H1 (cell line): Measurements from ENCODE around the gene ZNF500. TPM values are rescaled to one million over a fixed set of nuclear protein-coding genes. Genes with fewer than 3 reads are reported as not detected.

ENCODE experiments used
- CTCF ChIA-PET: fragments of 300-600 bp; sonication (Branson Sonifier 250); formaldehyde crosslinking; loops from one replicate; lab custom pipeline; 2021; ENCODE audit not compliant: partially characterized antibody; lab: Charles Lee
- POLR2A ChIA-PET: fragments of 300-600 bp; sonication (Branson Sonifier 250); formaldehyde crosslinking; loops from one replicate; lab custom pipeline; 2021; ENCODE audit warnings: inconsistent platforms; ENCODE audit not compliant: partially characterized antibody; lab: Charles Lee
- DNase-seq, 2 experiments: peaks; one replicate each; pipeline versions ENCODE4 v3.0.0 to v3.0.0-alpha.2; 2010 to 2022; ENCODE audit warnings: low spot score in 2 of 2, low read depth in 1 of 2, mixed read lengths in 1 of 2
- FAIRE-seq: peaks from 2 replicates; lab custom pipeline; 2011; peaks lifted over from hg19 to GRCh38; lab: Jason Lieb, UNC
- H2AFZ ChIP-seq: 2 replicates; pipeline ENCODE4 v1.8.1; 2012; ENCODE audit warnings: low read length, inconsistent platforms
- H2AK5ac ChIP-seq: 2 replicates; pipeline ENCODE4 v1.6.1; 2013; ENCODE audit warnings: low read depth, low read length
- H2BK120ac ChIP-seq: replicated peaks from 2 replicates; pipeline ENCODE3; 2013; ENCODE audit warnings: low read depth, low read length, inconsistent platforms
- H2BK12ac ChIP-seq: 2 replicates; pipeline ENCODE4 v1.6.1; 2013; ENCODE audit warnings: low read depth, low read length
- H2BK15ac ChIP-seq: 2 replicates; pipeline ENCODE4 v1.6.1; 2013; ENCODE audit warnings: low read length
- H2BK20ac ChIP-seq: 2 replicates; pipeline ENCODE4 v1.6.1; 2013; ENCODE audit warnings: low read length
- H2BK5ac ChIP-seq: 2 replicates; pipeline ENCODE4 v1.6.1; 2013; ENCODE audit warnings: low read depth, low read length
- H3K14ac ChIP-seq: 2 replicates; pipeline ENCODE4 v1.6.1; 2013; ENCODE audit warnings: inconsistent platforms; ENCODE audit not compliant: insufficient read length
- H3K18ac ChIP-seq: 2 replicates; pipeline ENCODE4 v1.6.1; 2013; ENCODE audit warnings: low read length; ENCODE audit errors: extremely low read depth
- H3K23ac ChIP-seq: 2 replicates; pipeline ENCODE4 v1.6.1; 2013; ENCODE audit warnings: inconsistent platforms; ENCODE audit not compliant: insufficient read length
- H3K23me2 ChIP-seq: 2 replicates; pipeline ENCODE4 v1.6.1; 2013; ENCODE audit warnings: low read depth, low read length
- H3K27ac ChIP-seq: 2 replicates; pipeline ENCODE4 v1.6.1; 2011; ENCODE audit warnings: low read depth, low read length, inconsistent platforms
- H3K27me3 ChIP-seq, 4 experiments: replicated peaks in 1 of 4; 1 replicate in 1 of 4; 2 replicates in 3 of 4; pipeline versions ENCODE4 v1.6.1 to v1.8.1; 2011 to 2013; ENCODE audit warnings: low read length in 3 of 4, mild to moderate bottlenecking in 3 of 4, inconsistent platforms in 2 of 4, mixed read lengths in 2 of 4, moderate library complexity in 1 of 4; ENCODE audit not compliant: control insufficient read depth in 3 of 4, insufficient read depth in 3 of 4; ENCODE audit errors: extremely low read depth in 1 of 4
- H3K36me3 ChIP-seq, 4 experiments: 2 replicates each; pipeline versions ENCODE4 v1.6.1 to v1.8.1; 2011 to 2013; ENCODE audit warnings: mild to moderate bottlenecking in 4 of 4, low read length in 3 of 4, moderate library complexity in 2 of 4, control low read depth in 1 of 4, inconsistent platforms in 1 of 4; ENCODE audit not compliant: insufficient read depth in 4 of 4, control insufficient read depth in 2 of 4
- H3K4ac ChIP-seq: replicated peaks from 2 replicates; pipeline ENCODE3; 2013; ENCODE audit warnings: low read length, low read depth, mixed read lengths, inconsistent platforms; ENCODE audit not compliant: insufficient read length
- H3K4me1 ChIP-seq, 4 experiments: replicated peaks in 1 of 4; 1 replicate in 1 of 4; 2 replicates in 3 of 4; pipeline versions ENCODE4 v1.6.1 to v1.8.1; 2011 to 2013; ENCODE audit warnings: low read length in 3 of 4, inconsistent platforms in 2 of 4, mixed read lengths in 1 of 4; ENCODE audit not compliant: insufficient read depth in 4 of 4, control insufficient read depth in 3 of 4
- H3K4me2 ChIP-seq, 2 experiments: 2 replicates each; pipeline versions ENCODE4 v1.6.1 to v1.8.1; 2011 to 2013; ENCODE audit warnings: low read depth in 2 of 2, low read length in 2 of 2, control low read depth in 1 of 2, inconsistent platforms in 1 of 2, mild to moderate bottlenecking in 1 of 2; ENCODE audit not compliant: insufficient read depth in 1 of 2
- H3K4me3 ChIP-seq, 4 experiments: fragments of 200-600, 300-600 bp in 1 of 4; sonication (generic), shearing (Covaris generic), sonication (Bioruptor Twin) in 1 of 4; 2 replicates each; pipeline versions ENCODE4 v1.5.1 to v1.8.1; 2011 to 2016; ENCODE audit warnings: low read length in 4 of 4, low read depth in 3 of 4, control low read depth in 2 of 4, inconsistent platforms in 2 of 4, mild to moderate bottlenecking in 2 of 4, mixed read lengths in 1 of 4, moderate library complexity in 1 of 4; ENCODE audit not compliant: insufficient read depth in 2 of 4; ENCODE audit errors: extremely low read depth in 1 of 4
- H3K56ac ChIP-seq: replicated peaks from 2 replicates; pipeline ENCODE3; 2013; ENCODE audit warnings: low read depth, mild to moderate bottlenecking, mixed read lengths, low read length, inconsistent platforms; ENCODE audit not compliant: insufficient read length
- H3K79me1 ChIP-seq: 2 replicates; pipeline ENCODE4 v1.6.1; 2013; ENCODE audit warnings: low read depth, low read length, control low read depth
- H3K79me2 ChIP-seq, 2 experiments: 2 replicates each; pipeline versions ENCODE4 v1.6.1 to v1.8.1; 2012 to 2013; ENCODE audit warnings: low read length in 2 of 2, mild to moderate bottlenecking in 2 of 2, inconsistent platforms in 1 of 2; ENCODE audit not compliant: insufficient read depth in 2 of 2, control insufficient read depth in 1 of 2
- H3K9ac ChIP-seq, 4 experiments: replicated peaks in 1 of 4; 1 replicate in 1 of 4; 2 replicates in 3 of 4; pipeline versions ENCODE4 v1.6.1 to v1.8.1; 2011 to 2013; ENCODE audit warnings: low read depth in 3 of 4, low read length in 3 of 4, control low read depth in 2 of 4, mild to moderate bottlenecking in 2 of 4, moderate library complexity in 2 of 4, inconsistent platforms in 1 of 4; ENCODE audit errors: extremely low read depth in 1 of 4
- H3K9me3 ChIP-seq, 2 experiments: 2 replicates each; pipeline versions ENCODE4 v1.6.1 to v1.8.1; 2012 to 2013; ENCODE audit warnings: mild to moderate bottlenecking in 2 of 2, moderate library complexity in 2 of 2, control low read depth in 1 of 2, inconsistent platforms in 1 of 2, low read depth in 1 of 2, low read length in 1 of 2, mixed read lengths in 1 of 2; ENCODE audit not compliant: insufficient read depth in 2 of 2
- H4K20me1 ChIP-seq, 2 experiments: replicated peaks in 1 of 2; 2 replicates each; pipeline versions ENCODE3 to v1.8.1; 2011 to 2013; ENCODE audit warnings: inconsistent platforms in 2 of 2, low read length in 2 of 2, mild to moderate bottlenecking in 1 of 2; ENCODE audit not compliant: insufficient read depth in 2 of 2, control insufficient read depth in 1 of 2
- H4K5ac ChIP-seq: 2 replicates; pipeline ENCODE4 v1.6.1; 2013; ENCODE audit warnings: low read length, low read depth, mixed read lengths, inconsistent platforms; ENCODE audit not compliant: insufficient read length
- H4K8ac ChIP-seq: 2 replicates; pipeline ENCODE4 v1.8.0; 2013; ENCODE audit warnings: mild to moderate bottlenecking, moderate library complexity, low read length, inconsistent platforms; ENCODE audit not compliant: insufficient read depth; ENCODE audit errors: extremely low read depth
- H4K91ac ChIP-seq: replicated peaks from 2 replicates; pipeline ENCODE3; 2013; ENCODE audit warnings: low read length, mixed read lengths, inconsistent platforms; ENCODE audit not compliant: insufficient read length
- HDAC6 ChIP-seq: IDR thresholded peaks from one replicate; pipeline ENCODE4 v1.7.1; 2012; ENCODE audit warnings: low read depth, mild to moderate bottlenecking, inconsistent platforms, low read length, moderate library complexity
- NANOG ChIP-seq: IDR thresholded peaks from 2 replicates; pipeline ENCODE4 v1.6.1; 2011; ENCODE audit warnings: low read length, low read depth, mild to moderate bottlenecking, inconsistent platforms; ENCODE audit not compliant: insufficient read depth, poor library complexity, severe bottlenecking
- RFX5 ChIP-seq: IDR thresholded peaks from 2 replicates; pipeline ENCODE4 v1.6.1; 2011; ENCODE audit warnings: low read depth, low read length, improper control_type of control experiment, borderline replicate concordance
- RXRA ChIP-seq: IDR thresholded peaks from 2 replicates; pipeline ENCODE4 v1.6.1; 2011; ENCODE audit warnings: low read depth, mild to moderate bottlenecking, low read length, moderate library complexity; ENCODE audit not compliant: insufficient read depth
- SP2 ChIP-seq: IDR thresholded peaks from 2 replicates; pipeline ENCODE4 v1.6.1; 2012; ENCODE audit warnings: mild to moderate bottlenecking, low read length, inconsistent platforms
- WGBS, 2 experiments: shearing (Covaris generic) in 1 of 2; methylation state at CpG; one replicate each; pipeline versions ENCODE4 v1.1.6 to v1.1.7; 2013 to 2015; ENCODE audit warnings: low lambda C conversion rate in 2 of 2, mixed read lengths in 2 of 2, inconsistent platforms in 1 of 2, low coverage in 1 of 2, missing lambda C conversion rate in 1 of 2; ENCODE audit not compliant: insufficient replicate concordance in 2 of 2, insufficient coverage in 1 of 2, insufficient read length in 1 of 2; ENCODE audit errors: extremely low coverage in 1 of 2, missing lambda C conversion rate in 1 of 2; 5-methylcytosine and 5-hydroxymethylcytosine counted together
- polyA plus RNA-seq, 7 experiments: library from polyadenylated mRNA; depleted of rRNA in 3 of 7; stranded (reverse) in 5 of 7; unstranded in 2 of 7; fragments of >200 nt in 5 of 7; fragments of 200-250 nt in 2 of 7; gene quantifications; 1 replicate in 5 of 7; 2 replicates in 1 of 7; 4 replicates in 1 of 7; pipeline versions ENCODE4 v1.2.1 to v1.2.3, GENCODE V29; 2011 to 2013; ENCODE audit warnings: missing spikeins in 2 of 7, mixed read lengths in 2 of 7
- total RNA-seq: library from RNA; stranded (reverse); fragmentation: NEBNext Ultra II Directional; extraction: Animal tissue kit (Norgen Biotek cat#: 25700); gene quantifications from 2 replicates; pipeline ENCODE4 v1.2.1, GENCODE V29; 2021
- TF ChIP-seq, protein P1 (sequence below): IDR thresholded peaks from 2 replicates; pipeline ENCODE4 v1.6.1; 2012; ENCODE audit warnings: inconsistent platforms

The ZNF500 gene
- total and polyA plus RNA-seq, 2 of the 8 experiments (the other 6 are each of a cell fraction or from before 2014, with no cell fraction given): 10.3 to 10.4 TPM

DNA sequence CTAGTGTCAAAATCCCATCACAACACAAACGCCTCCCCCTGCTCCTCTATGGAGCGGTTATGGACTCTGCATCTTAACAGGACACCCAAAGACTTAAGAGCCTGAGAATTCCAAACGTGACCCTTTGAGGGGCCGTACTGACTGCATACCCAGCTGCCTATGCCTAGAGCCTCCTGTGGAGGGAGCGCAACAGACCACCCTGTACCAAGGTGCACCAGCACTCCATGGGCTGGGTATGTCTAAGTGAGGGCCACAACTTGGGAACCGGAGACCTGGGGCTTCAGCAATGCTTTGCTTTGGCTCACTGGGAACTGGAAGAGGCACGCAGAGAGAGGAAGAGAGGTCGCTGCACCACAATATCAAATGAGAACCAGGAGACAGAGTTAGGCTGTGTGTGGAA, 38.3 kb downstream of the ZNF500 start:
- no peak overlapping the region for H3K27ac ChIP-seq
- peaks cover 0 to 12% of the 10 kb centered on the region in 2 experiments for H4K20me1 ChIP-seq
- no peak overlapping the region for H2BK120ac ChIP-seq
- no peak overlapping the region for H2BK15ac ChIP-seq
- H3K23ac ChIP-seq: no peak overlapping the region
- no peak overlapping the region for H3K4me3 ChIP-seq
- no peak for DNase-seq
- H3K9ac ChIP-seq: no peak overlapping the region
- H3K27me3 ChIP-seq: no peaks in the 10 kb centered on the region
- no peaks in the 10 kb centered on the region for H3K4me1 ChIP-seq
- no peak overlapping the region for H2BK20ac ChIP-seq
- WGBS, 2 experiments: 90% methylated on average over 8 of the region's 8 CpGs; no CpG with 5 or more reads in 1 of the 2 experiments
- H2BK5ac ChIP-seq: no peak overlapping the region
- H3K4me2 ChIP-seq: no peak overlapping the region
- H3K79me2 ChIP-seq: peaks cover 4 to 29% of the 10 kb centered on the region in 2 experiments; a peak in 3 of 4 replicates
- no peak overlapping the region for H4K8ac ChIP-seq
- H3K18ac ChIP-seq: no peak overlapping the region
- POLR2A ChIA-PET: interaction anchor here (0.7 to 1.0 kb wide), 3 partner anchors 18 to 80 kb away, joined by 3 read pairs; no protein-coding TSS in a partner anchor
- H3K4ac ChIP-seq: no peak overlapping the region
- CTCF ChIA-PET: interaction anchor here (1.1 to 1.2 kb wide), 4 partner anchors 9 to 304 kb away, joined by 3 to 5 read pairs (median 3); no protein-coding TSS in a partner anchor
- H2AFZ ChIP-seq: no peak overlapping the region
- no peak for FAIRE-seq
- H3K23me2 ChIP-seq: peaks cover 2% of the 10 kb centered on the region; the same call in 1 of the 2 replicates
- no peak overlapping the region for H2BK12ac ChIP-seq
- H3K56ac ChIP-seq: no peak overlapping the region
- H3K79me1 ChIP-seq: peaks cover 5% of the 10 kb centered on the region; the same call in 1 of the 2 replicates
- no peaks in the 10 kb centered on the region for H3K9me3 ChIP-seq
- H4K91ac ChIP-seq: no peak overlapping the region
- H4K5ac ChIP-seq: no peak overlapping the region
- H3K14ac ChIP-seq: no peak overlapping the region
- H2AK5ac ChIP-seq: no peak overlapping the region
- peaks cover 11 to 38% (median 18%) of the 10 kb centered on the region in 4 experiments; a peak in 7 of 8 replicates for H3K36me3 ChIP-seq
- no peak for TF ChIP-seq RFX5
- TF ChIP-seq HDAC6: no peak
- TF ChIP-seq, protein P1, sequence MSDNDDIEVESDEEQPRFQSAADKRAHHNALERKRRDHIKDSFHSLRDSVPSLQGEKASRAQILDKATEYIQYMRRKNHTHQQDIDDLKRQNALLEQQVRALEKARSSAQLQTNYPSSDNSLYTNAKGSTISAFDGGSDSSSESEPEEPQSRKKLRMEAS: no peak
- no peak for TF ChIP-seq NANOG
- TF ChIP-seq RXRA: no peak
- TF ChIP-seq SP2: no peak
